ENCODE data around the gene TTC9C.

Gene TTC9C

GRCh38 chr11:62708793-62709192, 19.5 kb upstream of the TTC9C start:
- peak overlapping the region; percentile 76 for H4K91ac ChIP-seq (ENCODE audit: low read depth, low read length)
- peaks cover 3 to 17% of the 10 kb centered on the region in 2 experiments for H3K36me3 ChIP-seq (ENCODE audit: control insufficient read depth in 1 of 2, insufficient read depth in 2 of 2, low read length in 2 of 2)
- H4K8ac ChIP-seq (ENCODE audit: low read depth, low read length), result peak overlapping the region; percentile 88
- peak overlapping the region; percentile 90 for H3K14ac ChIP-seq (ENCODE audit: low read length)
- H2BK12ac ChIP-seq (ENCODE audit: low read length), result peak overlapping the region; percentile 6
- WGBS (ENCODE audit: extremely low coverage, insufficient coverage, insufficient read length), result no CpG with 5 or more reads among the region's 7 CpGs
- peak overlapping the region; percentile 79 for H2BK5ac ChIP-seq (ENCODE audit: low read depth, low read length, poor library complexity)
- peak overlapping the region; percentile 66 for H3K4ac ChIP-seq (ENCODE audit: low read depth, low read length)
- H3K4me1 ChIP-seq (ENCODE audit: control insufficient read depth in 1 of 2, insufficient read depth in 2 of 2, low read length in 2 of 2), result peaks cover 25 to 30% of the 10 kb centered on the region in 2 experiments
- H3K27me3 ChIP-seq (ENCODE audit: insufficient read depth, low read length), result no peaks in the 10 kb centered on the region
- H4K12ac ChIP-seq (ENCODE audit: low read depth, low read length), result peak overlapping the region; percentile 87
- no peak overlapping the region for H3K23ac ChIP-seq (ENCODE audit: low read length)
- peak overlapping the region; percentile 90 for H3K4me2 ChIP-seq (ENCODE audit: low read length)
- DNase-seq, result peak in 1 of 2 donors; percentile 25
- H3K4me3 ChIP-seq (ENCODE audit: low read depth, low read length), result no peak overlapping the region
- H3K18ac ChIP-seq (ENCODE audit: low read length), result peak overlapping the region; percentile 78
- H3K79me1 ChIP-seq (ENCODE audit: low read length), result peaks cover 22% of the 10 kb centered on the region
- H3K9ac ChIP-seq (ENCODE audit: low read length), result peak overlapping the region; percentile 88
- no peaks in the 10 kb centered on the region for H3K9me3 ChIP-seq (ENCODE audit: insufficient read depth, low read depth, low read length)
- peak overlapping the region; percentile 83 for H3K27ac ChIP-seq (ENCODE audit: low read depth, low read length)
- H3K79me2 ChIP-seq (ENCODE audit: control insufficient read depth, insufficient read depth, low read length, poor library complexity), result peaks cover 10% of the 10 kb centered on the region
- H2BK120ac ChIP-seq (ENCODE audit: insufficient read depth, low read length, poor library complexity), result peak overlapping the region; percentile 10
- peak overlapping the region; percentile 69 for H2AK5ac ChIP-seq (ENCODE audit: low read length)
- peak overlapping the region; percentile 51 for H2AFZ ChIP-seq (ENCODE audit: insufficient read depth, low read length, poor library complexity)

GRCh38 chr11:62709247-62710000, 18.9 kb upstream of the TTC9C start:
- WGBS (ENCODE audit: extremely low coverage, insufficient coverage, insufficient read length), result no CpG with 5 or more reads among the region's 47 CpGs
- H3K79me1 ChIP-seq (ENCODE audit: low read length), result peaks cover 22% of the 10 kb centered on the region
- peak overlapping the region; percentile 96 for H4K91ac ChIP-seq (ENCODE audit: low read depth, low read length)
- peak overlapping the region; percentile 82 for H3K18ac ChIP-seq (ENCODE audit: low read length)
- peaks cover 25 to 30% of the 10 kb centered on the region in 2 experiments for H3K4me1 ChIP-seq (ENCODE audit: control insufficient read depth in 1 of 2, insufficient read depth in 2 of 2, low read length in 2 of 2)
- H2BK120ac ChIP-seq (ENCODE audit: insufficient read depth, low read length, poor library complexity), result peak overlapping the region; percentile 67
- peak overlapping the region; percentile 88 for H3K9ac ChIP-seq (ENCODE audit: low read length)
- H3K4me3 ChIP-seq (ENCODE audit: low read depth, low read length), result peak overlapping the region; percentile 69
- peak overlapping the region; percentile 90 for H3K27ac ChIP-seq (ENCODE audit: low read depth, low read length)
- no peak overlapping the region for H3K23ac ChIP-seq (ENCODE audit: low read length)
- H3K4me2 ChIP-seq (ENCODE audit: low read length), result peak overlapping the region; percentile 90
- peak overlapping the region; percentile 94 for H4K12ac ChIP-seq (ENCODE audit: low read depth, low read length)
- H3K79me2 ChIP-seq (ENCODE audit: control insufficient read depth, insufficient read depth, low read length, poor library complexity), result peaks cover 10% of the 10 kb centered on the region
- peak overlapping the region; percentile 88 for H2BK5ac ChIP-seq (ENCODE audit: low read depth, low read length, poor library complexity)
- peak overlapping the region; percentile 6 for H2BK12ac ChIP-seq (ENCODE audit: low read length)
- H2AK5ac ChIP-seq (ENCODE audit: low read length), result peak overlapping the region; percentile 69
- H2AFZ ChIP-seq (ENCODE audit: insufficient read depth, low read length, poor library complexity), result peak overlapping the region; percentile 86
- H4K8ac ChIP-seq (ENCODE audit: low read depth, low read length), result peak overlapping the region; percentile 96
- H3K27me3 ChIP-seq (ENCODE audit: insufficient read depth, low read length), result no peaks in the 10 kb centered on the region
- H3K36me3 ChIP-seq (ENCODE audit: control insufficient read depth in 1 of 2, insufficient read depth in 2 of 2, low read length in 2 of 2), result peaks cover 6 to 22% of the 10 kb centered on the region in 2 experiments
- peak; percentile 99 for DNase-seq
- H3K9me3 ChIP-seq (ENCODE audit: insufficient read depth, low read depth, low read length), result no peaks in the 10 kb centered on the region
- peak overlapping the region; percentile 92 for H3K14ac ChIP-seq (ENCODE audit: low read length)
- H3K4ac ChIP-seq (ENCODE audit: low read depth, low read length), result peak overlapping the region; percentile 90

- H4K91ac ChIP-seq (ENCODE audit: low read depth, low read length), result peak overlapping the region; percentile 96
- H2BK12ac ChIP-seq (ENCODE audit: low read length), result no peak overlapping the region
- H3K23ac ChIP-seq (ENCODE audit: low read length), result no peak overlapping the region
- H2AFZ ChIP-seq (ENCODE audit: insufficient read depth, low read length, poor library complexity), result no peak overlapping the region
- H3K9me3 ChIP-seq (ENCODE audit: insufficient read depth, low read depth, low read length), result no peaks in the 10 kb centered on the region
- peaks cover 9 to 26% of the 10 kb centered on the region in 2 experiments for H3K36me3 ChIP-seq (ENCODE audit: control insufficient read depth in 1 of 2, insufficient read depth in 2 of 2, low read length in 2 of 2)
- no CpG with 5 or more reads among the region's 7 CpGs for whole genome bisulfite sequencing (ENCODE audit: extremely low coverage, insufficient coverage, insufficient read length)
- peak overlapping the region; percentile 90 for H3K27ac ChIP-seq (ENCODE audit: low read depth, low read length)
- H3K4me2 ChIP-seq (ENCODE audit: low read length), result peak overlapping the region; percentile 90
- H2BK120ac ChIP-seq (ENCODE audit: insufficient read depth, low read length, poor library complexity), result peak overlapping the region; percentile 67
- H3K4ac ChIP-seq (ENCODE audit: low read depth, low read length), result peak overlapping the region; percentile 90
- peak overlapping the region; percentile 82 for H3K18ac ChIP-seq (ENCODE audit: low read length)
- H3K27me3 ChIP-seq (ENCODE audit: insufficient read depth, low read length), result no peaks in the 10 kb centered on the region
- peaks cover 25 to 30% of the 10 kb centered on the region in 2 experiments for H3K4me1 ChIP-seq (ENCODE audit: control insufficient read depth in 1 of 2, insufficient read depth in 2 of 2, low read length in 2 of 2)
- H3K79me2 ChIP-seq (ENCODE audit: control insufficient read depth, insufficient read depth, low read length, poor library complexity), result peaks cover 10% of the 10 kb centered on the region
- peak overlapping the region; percentile 71 for H3K9ac ChIP-seq (ENCODE audit: low read length)
- peak overlapping the region; percentile 43 for H2AK5ac ChIP-seq (ENCODE audit: low read length)
- H3K4me3 ChIP-seq (ENCODE audit: low read depth, low read length), result peak overlapping the region; percentile 58
- H4K8ac ChIP-seq (ENCODE audit: low read depth, low read length), result peak overlapping the region; percentile 96
- H3K79me1 ChIP-seq (ENCODE audit: low read length), result peaks cover 22% of the 10 kb centered on the region
- H3K14ac ChIP-seq (ENCODE audit: low read length), result peak overlapping the region; percentile 92
- H4K12ac ChIP-seq (ENCODE audit: low read depth, low read length), result peak overlapping the region; percentile 94
- peak in 1 of 2 donors; percentile 16 for DNase-seq
- peak overlapping the region; percentile 88 for H2BK5ac ChIP-seq (ENCODE audit: low read depth, low read length, poor library complexity)
Measured at GRCh38 chr11:62710001-62710345, 18.3 kb upstream of the TTC9C start.

DNA sequence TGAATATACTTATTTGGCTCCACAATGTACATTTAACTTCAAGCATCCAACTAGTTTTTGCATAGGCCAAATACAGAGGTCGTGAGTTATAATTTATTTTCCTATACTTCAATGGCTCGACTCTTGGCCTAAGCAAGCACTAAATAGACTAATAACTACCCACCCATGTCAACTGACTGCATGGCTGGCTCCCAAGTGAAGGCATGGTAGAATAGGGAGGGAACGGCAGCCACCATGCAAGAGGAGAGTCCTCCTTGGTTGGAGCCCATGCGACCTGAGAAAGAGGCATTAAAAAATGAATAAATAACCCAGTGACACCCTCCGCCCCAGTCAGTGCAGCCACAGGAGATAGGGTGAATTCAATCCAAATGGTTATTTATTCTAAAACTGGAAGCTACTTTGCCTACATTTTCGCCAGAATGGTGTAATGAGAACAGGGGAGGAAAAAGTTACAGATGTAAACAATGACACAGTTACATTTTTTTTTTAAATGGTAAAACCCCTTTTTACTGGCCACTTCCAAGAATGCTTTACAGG, 15.9 kb upstream of the TTC9C start:
- no peak overlapping the region for H4K91ac ChIP-seq (ENCODE audit: low read depth, low read length)
- peaks cover 20 to 45% of the 10 kb centered on the region in 2 experiments for H3K36me3 ChIP-seq (ENCODE audit: control insufficient read depth in 1 of 2, insufficient read depth in 2 of 2, low read length in 2 of 2)
- WGBS (ENCODE audit: extremely low coverage, insufficient coverage, insufficient read length), result no CpG with 5 or more reads among the region's 6 CpGs
- no peak overlapping the region for H3K14ac ChIP-seq (ENCODE audit: low read length)
- H3K23ac ChIP-seq (ENCODE audit: low read length), result no peak overlapping the region
- peaks cover 15% of the 10 kb centered on the region for H3K79me1 ChIP-seq (ENCODE audit: low read length)
- no peak overlapping the region for H4K8ac ChIP-seq (ENCODE audit: low read depth, low read length)
- no peak overlapping the region for H3K18ac ChIP-seq (ENCODE audit: low read length)
- H3K9me3 ChIP-seq (ENCODE audit: insufficient read depth, low read depth, low read length), result peaks cover 1% of the 10 kb centered on the region
- H3K4me1 ChIP-seq (ENCODE audit: control insufficient read depth in 1 of 2, insufficient read depth in 2 of 2, low read length in 2 of 2), result peaks cover 12 to 17% of the 10 kb centered on the region in 2 experiments
- DNase-seq, result no peak
- no peak overlapping the region for H2AK5ac ChIP-seq (ENCODE audit: low read length)
- peaks cover 8% of the 10 kb centered on the region for H3K79me2 ChIP-seq (ENCODE audit: control insufficient read depth, insufficient read depth, low read length, poor library complexity)
- no peak overlapping the region for H3K4me2 ChIP-seq (ENCODE audit: low read length)
- H2BK5ac ChIP-seq (ENCODE audit: low read depth, low read length, poor library complexity), result no peak overlapping the region
- no peak overlapping the region for H2BK120ac ChIP-seq (ENCODE audit: insufficient read depth, low read length, poor library complexity)
- no peak overlapping the region for H2BK12ac ChIP-seq (ENCODE audit: low read length)
- H3K9ac ChIP-seq (ENCODE audit: low read length), result no peak overlapping the region
- H2AFZ ChIP-seq (ENCODE audit: insufficient read depth, low read length, poor library complexity), result no peak overlapping the region
- H3K4me3 ChIP-seq (ENCODE audit: low read depth, low read length), result no peak overlapping the region
- H3K27ac ChIP-seq (ENCODE audit: low read depth, low read length), result no peak overlapping the region
- H3K4ac ChIP-seq (ENCODE audit: low read depth, low read length), result no peak overlapping the region
- H3K27me3 ChIP-seq (ENCODE audit: insufficient read depth, low read length), result no peaks in the 10 kb centered on the region
- no peak overlapping the region for H4K12ac ChIP-seq (ENCODE audit: low read depth, low read length)
